ENCODE data around the gene LASP1.
A peak's percentile ranks its signal among the peaks of the same experiment; 100 is the strongest.
"Not testable (repeated sequence)": the region's sequence is repeated elsewhere in the genome, so short reads cannot be mapped to it uniquely, and the experiment has no call there.

LASP1 gene

GRCh38 chr17:38920374-38921291, 50.8 kb downstream of the LASP1 start:
- Histone ChIP-seq H3K9me3 (ENCODE audit: control insufficient read depth, insufficient read depth, low read depth, low read length) (no peaks in the 10 kb centered on the region), H3K9ac (ENCODE audit: low read length) (no peak overlapping the region), H3K27ac (ENCODE audit: low read depth, low read length) (no peak overlapping the region), H3K36me3 (ENCODE audit: control insufficient read depth, insufficient read depth, low read length) (peaks cover 34% of the 10 kb centered on the region), H3K4me1 (ENCODE audit: control insufficient read depth, insufficient read depth, low read length) (peaks cover 25% of the 10 kb centered on the region), H3K4me3 (ENCODE audit: low read depth, low read length) (no peak overlapping the region), H3K27me3 (ENCODE audit: control insufficient read depth, insufficient read depth, low read length) (no peaks in the 10 kb centered on the region)

GRCh38 chr17:38921756-38922411, 52.0 kb downstream of the LASP1 start:
- Histone ChIP-seq H3K4me3 (ENCODE audit: low read depth, low read length) (no peak overlapping the region), H3K27ac (ENCODE audit: low read depth, low read length) (no peak overlapping the region), H3K27me3 (ENCODE audit: control insufficient read depth, insufficient read depth, low read length) (no peaks in the 10 kb centered on the region), H3K9ac (ENCODE audit: low read length) (peak overlapping the region; percentile 41), H3K36me3 (ENCODE audit: control insufficient read depth, insufficient read depth, low read length) (peaks cover 28% of the 10 kb centered on the region), H3K4me1 (ENCODE audit: control insufficient read depth, insufficient read depth, low read length) (peaks cover 26% of the 10 kb centered on the region), H3K9me3 (ENCODE audit: control insufficient read depth, insufficient read depth, low read depth, low read length) (no peaks in the 10 kb centered on the region)

GRCh38 chr17:38922538-38923297, 52.9 kb downstream of the LASP1 start:
- no peak overlapping the region for H3K27ac ChIP-seq (ENCODE audit: low read depth, low read length)
- H3K9me3 ChIP-seq (ENCODE audit: control insufficient read depth, insufficient read depth, low read depth, low read length), result no peaks in the 10 kb centered on the region
- H3K4me1 ChIP-seq (ENCODE audit: control insufficient read depth, insufficient read depth, low read length), result peaks cover 26% of the 10 kb centered on the region
- H3K9ac ChIP-seq (ENCODE audit: low read length), result peak overlapping the region; percentile 0
- no peak overlapping the region for H3K4me3 ChIP-seq (ENCODE audit: low read depth, low read length)
- H3K27me3 ChIP-seq (ENCODE audit: control insufficient read depth, insufficient read depth, low read length), result no peaks in the 10 kb centered on the region
- peaks cover 26% of the 10 kb centered on the region for H3K36me3 ChIP-seq (ENCODE audit: control insufficient read depth, insufficient read depth, low read length)

- Histone ChIP-seq H3K9ac (ENCODE audit: low read length) (peak within 1 kb of the TSS; percentile 54), H3K9me3 (ENCODE audit: control insufficient read depth, insufficient read depth, low read depth, low read length) (no peaks in the 10 kb centered on the region), H3K4me3 (ENCODE audit: low read depth, low read length) (peak within 1 kb of the TSS; percentile 38; the same call in 1 of the 2 replicates), H3K27ac (ENCODE audit: low read depth, low read length) (no peak within 1 kb of the TSS), H3K4me1 (ENCODE audit: control insufficient read depth, insufficient read depth, low read length) (peaks cover 25% of the 10 kb centered on the region), H3K36me3 (ENCODE audit: control insufficient read depth, insufficient read depth, low read length) (peaks cover under 1% of the 10 kb centered on the region), H3K27me3 (ENCODE audit: control insufficient read depth, insufficient read depth, low read length) (no peaks in the 10 kb centered on the region)
Measured at GRCh38 chr17:38925263-38925995, 55.6 kb downstream of the LASP1 start, which contains the start of gene LASP1NB. TSS of gene LASP1NB (plus strand) at chr17:38925614.

GRCh38 chr17:38926293-38927070, 56.6 kb downstream of the LASP1 start:
- no peaks in the 10 kb centered on the region for H3K27me3 ChIP-seq (ENCODE audit: control insufficient read depth, insufficient read depth, low read length)
- H3K4me1 ChIP-seq (ENCODE audit: control insufficient read depth, insufficient read depth, low read length), result peaks cover 23% of the 10 kb centered on the region
- H3K9ac ChIP-seq (ENCODE audit: low read length), result no peak overlapping the region
- H3K27ac ChIP-seq (ENCODE audit: low read depth, low read length), result no peak overlapping the region
- no peaks in the 10 kb centered on the region for H3K9me3 ChIP-seq (ENCODE audit: control insufficient read depth, insufficient read depth, low read depth, low read length)
- H3K4me3 ChIP-seq (ENCODE audit: low read depth, low read length), result no peak overlapping the region
- no peaks in the 10 kb centered on the region for H3K36me3 ChIP-seq (ENCODE audit: control insufficient read depth, insufficient read depth, low read length)

- H3K36me3 ChIP-seq (ENCODE audit: control insufficient read depth, insufficient read depth, low read length); H3K4me1 ChIP-seq (ENCODE audit: control insufficient read depth, insufficient read depth, low read length); H3K27me3 ChIP-seq (ENCODE audit: control insufficient read depth, insufficient read depth, low read length); H3K9me3 ChIP-seq (ENCODE audit: control insufficient read depth, insufficient read depth, low read depth, low read length); H3K9ac ChIP-seq (ENCODE audit: low read length); H3K27ac ChIP-seq (ENCODE audit: low read depth, low read length); H3K4me3 ChIP-seq (ENCODE audit: low read depth, low read length): not testable (repeated sequence)
Measured at GRCh38 chr17:38930782-38931181, 60.9 kb downstream of the LASP1 start.

GRCh38 chr17:38933962-38934361, 64.1 kb downstream of the LASP1 start:
- H3K9me3 ChIP-seq (ENCODE audit: control insufficient read depth, insufficient read depth, low read depth, low read length); H3K27me3 ChIP-seq (ENCODE audit: control insufficient read depth, insufficient read depth, low read length); H3K9ac ChIP-seq (ENCODE audit: low read length); H3K36me3 ChIP-seq (ENCODE audit: control insufficient read depth, insufficient read depth, low read length); H3K4me1 ChIP-seq (ENCODE audit: control insufficient read depth, insufficient read depth, low read length); H3K27ac ChIP-seq (ENCODE audit: low read depth, low read length); H3K4me3 ChIP-seq (ENCODE audit: low read depth, low read length): not testable (repeated sequence)

GRCh38 chr17:38939987-38940386, 70.1 kb downstream of the LASP1 start:
- Histone ChIP-seq H3K27ac (ENCODE audit: low read depth, low read length) (no peak overlapping the region), H3K4me3 (ENCODE audit: low read depth, low read length) (no peak overlapping the region), H3K36me3 (ENCODE audit: control insufficient read depth, insufficient read depth, low read length) (no peaks in the 10 kb centered on the region), H3K9ac (ENCODE audit: low read length) (no peak overlapping the region), H3K9me3 (ENCODE audit: control insufficient read depth, insufficient read depth, low read depth, low read length) (no peaks in the 10 kb centered on the region), H3K4me1 (ENCODE audit: control insufficient read depth, insufficient read depth, low read length) (peaks cover 5% of the 10 kb centered on the region; the same call in 1 of the 2 replicates), H3K27me3 (ENCODE audit: control insufficient read depth, insufficient read depth, low read length) (no peaks in the 10 kb centered on the region)

- no peak overlapping the region for H3K27ac ChIP-seq (ENCODE audit: low read depth, low read length)
- no peaks in the 10 kb centered on the region for H3K9me3 ChIP-seq (ENCODE audit: control insufficient read depth, insufficient read depth, low read depth, low read length)
- no peak overlapping the region for H3K9ac ChIP-seq (ENCODE audit: low read length)
- peaks cover 5% of the 10 kb centered on the region; the same call in 1 of the 2 replicates for H3K4me1 ChIP-seq (ENCODE audit: control insufficient read depth, insufficient read depth, low read length)
- H3K36me3 ChIP-seq (ENCODE audit: control insufficient read depth, insufficient read depth, low read length), result no peaks in the 10 kb centered on the region
- no peak overlapping the region for H3K4me3 ChIP-seq (ENCODE audit: low read depth, low read length)
- H3K27me3 ChIP-seq (ENCODE audit: control insufficient read depth, insufficient read depth, low read length), result no peaks in the 10 kb centered on the region
Measured at GRCh38 chr17:38940404-38940803, 70.5 kb downstream of the LASP1 start.
